Measurements from ENCODE around the gene CTNNA2. TPM values are rescaled to one million over a fixed set of nuclear protein-coding genes. Genes with fewer than 3 reads are reported as not detected.
A peak's percentile ranks its signal among the peaks of the same experiment; 100 is the strongest.

The CTNNA2 gene
- polyA plus RNA-seq, 1 of the 3 experiments (the other 2 are of a cell fraction) = 0.30 TPM

DNA sequence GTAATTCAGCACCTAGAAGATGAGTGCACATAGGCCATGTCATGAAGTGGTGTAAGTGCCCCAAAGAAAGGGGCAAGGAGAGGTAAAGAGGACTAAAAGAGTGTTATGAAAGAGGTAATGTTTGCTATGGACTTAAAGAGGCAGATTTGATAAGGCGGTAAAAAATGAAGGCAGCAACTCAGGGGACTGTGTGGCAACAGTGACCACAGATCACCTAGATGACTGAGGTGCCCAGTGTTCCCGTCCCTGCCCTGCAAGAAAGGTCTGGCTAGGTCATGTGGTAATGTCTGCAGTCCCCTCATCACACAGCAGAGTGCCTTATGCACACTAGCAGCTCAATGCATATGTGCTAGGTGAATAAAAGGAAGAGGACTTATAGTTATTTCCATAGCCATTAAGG lies 434.9 kb downstream of the CTNNA2 start:
- Histone ChIP-seq H3K9me2 (no peaks in the 10 kb centered on the region), H3K4me3 (ENCODE audit: low read depth in 2 of 2, low read length in 1 of 2) (no peak overlapping the region), H4K20me1 (ENCODE audit: insufficient read depth) (no peaks in the 10 kb centered on the region), H3K27ac (ENCODE audit: low read depth in 2 of 2, low read length in 1 of 2) (peak overlapping the region in 1 of 2 experiments; percentile 79; a peak in 2 of 4 replicates), H3K9ac (no peak overlapping the region), H2AFZ (ENCODE audit: low read depth) (no peak overlapping the region), H3K27me3 (ENCODE audit: insufficient read depth) (no peaks in the 10 kb centered on the region), H3F3A (replicated peaks; ENCODE audit: insufficient read depth) (no peaks in the 10 kb centered on the region), H3K36me3 (replicated peaks in 1 of 2; ENCODE audit: control insufficient read depth in 1 of 2, insufficient read depth in 2 of 2, low read length in 1 of 2) (no peaks in the 10 kb centered on the region), H3K79me2 (ENCODE audit: insufficient read depth) (no peaks in the 10 kb centered on the region), H3K4me2 (no peak overlapping the region), H3K9me3 (no peaks in the 10 kb centered on the region), H3K4me1 (ENCODE audit: control insufficient read depth in 1 of 2, insufficient read depth in 2 of 2, low read depth in 1 of 2, low read length in 1 of 2) (peaks cover 0 to 12% of the 10 kb centered on the region in 2 experiments; a peak in 2 of 4 replicates)
- ChIA-PET CTCF (no interaction called here), POLR2A (no interaction called here)
- 26% methylated on average over 2 of the region's 2 CpGs for WGBS (ENCODE audit: low lambda C conversion rate)
- DNase-seq = no peak
- TF ChIP-seq YY1 (IDR thresholded peaks at IDR 0.05; ENCODE audit: low read depth) = no peak
- TF ChIP-seq SIN3A (IDR thresholded peaks at IDR 0.05; ENCODE audit: borderline replicate concordance, low read depth, low read length) = no peak
- TF ChIP-seq RAD21 (IDR thresholded peaks at IDR 0.05; ENCODE audit: low read length) = no peak
- TF ChIP-seq GATA2 (CRISPR knock-in tag; IDR thresholded peaks at IDR 0.05) = no peak
- no peak for TF ChIP-seq EZH2phosphoT487 (IDR thresholded peaks at IDR 0.05; ENCODE audit: borderline replicate concordance, low read depth)
- TF ChIP-seq, protein P1, sequence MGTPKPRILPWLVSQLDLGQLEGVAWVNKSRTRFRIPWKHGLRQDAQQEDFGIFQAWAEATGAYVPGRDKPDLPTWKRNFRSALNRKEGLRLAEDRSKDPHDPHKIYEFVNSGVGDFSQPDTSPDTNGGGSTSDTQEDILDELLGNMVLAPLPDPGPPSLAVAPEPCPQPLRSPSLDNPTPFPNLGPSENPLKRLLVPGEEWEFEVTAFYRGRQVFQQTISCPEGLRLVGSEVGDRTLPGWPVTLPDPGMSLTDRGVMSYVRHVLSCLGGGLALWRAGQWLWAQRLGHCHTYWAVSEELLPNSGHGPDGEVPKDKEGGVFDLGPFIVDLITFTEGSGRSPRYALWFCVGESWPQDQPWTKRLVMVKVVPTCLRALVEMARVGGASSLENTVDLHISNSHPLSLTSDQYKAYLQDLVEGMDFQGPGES (IDR thresholded peaks at IDR 0.05; ENCODE audit: low read depth, low read length) = no peak
- no peak for TF ChIP-seq GABPA (IDR thresholded peaks at IDR 0.05; ENCODE audit: low read depth)
- no peak for TF ChIP-seq CHD2 (IDR thresholded peaks at IDR 0.05; ENCODE audit: low read length, partially characterized antibody)
- TF ChIP-seq, protein P2, sequence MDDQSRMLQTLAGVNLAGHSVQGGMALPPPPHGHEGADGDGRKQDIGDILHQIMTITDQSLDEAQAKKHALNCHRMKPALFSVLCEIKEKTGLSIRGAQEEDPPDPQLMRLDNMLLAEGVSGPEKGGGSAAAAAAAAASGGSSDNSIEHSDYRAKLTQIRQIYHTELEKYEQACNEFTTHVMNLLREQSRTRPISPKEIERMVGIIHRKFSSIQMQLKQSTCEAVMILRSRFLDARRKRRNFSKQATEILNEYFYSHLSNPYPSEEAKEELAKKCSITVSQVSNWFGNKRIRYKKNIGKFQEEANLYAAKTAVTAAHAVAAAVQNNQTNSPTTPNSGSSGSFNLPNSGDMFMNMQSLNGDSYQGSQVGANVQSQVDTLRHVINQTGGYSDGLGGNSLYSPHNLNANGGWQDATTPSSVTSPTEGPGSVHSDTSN (IDR thresholded peaks at IDR 0.05) = no peak

DNA sequence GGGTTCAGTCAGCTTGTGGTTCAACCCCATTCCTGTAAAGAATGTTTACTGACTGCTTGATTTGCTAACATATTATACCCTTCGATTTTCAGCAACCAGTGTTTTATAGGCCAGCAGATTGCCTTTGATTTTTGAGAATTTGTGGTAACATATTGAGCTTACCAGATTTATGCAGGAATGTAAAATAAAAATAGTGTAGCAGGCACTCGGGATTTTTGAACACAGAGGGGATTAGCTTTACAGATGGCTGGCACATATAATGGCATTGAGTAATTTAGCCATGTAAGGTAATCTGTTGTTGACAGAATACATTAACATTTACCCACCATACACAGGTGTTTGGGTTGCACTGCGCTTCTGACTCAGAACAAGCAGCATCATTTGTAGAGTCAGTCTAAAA lies 437.7 kb downstream of the CTNNA2 start:
- no peaks in the 10 kb centered on the region for H3K79me2 ChIP-seq (ENCODE audit: insufficient read depth)
- peaks cover 0 to 16% of the 10 kb centered on the region in 2 experiments; a peak in 2 of 4 replicates for H3K4me1 ChIP-seq (ENCODE audit: control insufficient read depth in 1 of 2, insufficient read depth in 2 of 2, low read depth in 1 of 2, low read length in 1 of 2)
- H3K36me3 ChIP-seq (replicated peaks in 1 of 2; ENCODE audit: control insufficient read depth in 1 of 2, insufficient read depth in 2 of 2, low read length in 1 of 2) = no peaks in the 10 kb centered on the region
- no peaks in the 10 kb centered on the region for H3K9me2 ChIP-seq
- H3K4me3 ChIP-seq (ENCODE audit: low read depth in 2 of 2, low read length in 1 of 2) = no peak overlapping the region
- CTCF ChIA-PET = interaction anchor here (0.9 to 1.1 kb wide), 2 partner anchors 52 to 288 kb away, joined by 3 to 4 read pairs; no protein-coding TSS in a partner anchor
- POLR2A ChIA-PET = no interaction called here
- H3K4me2 ChIP-seq = no peak overlapping the region
- H4K20me1 ChIP-seq (ENCODE audit: insufficient read depth) = no peaks in the 10 kb centered on the region
- no peak overlapping the region; a peak in 1 of 4 replicates for H3K27ac ChIP-seq (ENCODE audit: low read depth in 2 of 2, low read length in 1 of 2)
- no peaks in the 10 kb centered on the region for H3F3A ChIP-seq (replicated peaks; ENCODE audit: insufficient read depth)
- H3K27me3 ChIP-seq (ENCODE audit: insufficient read depth) = no peaks in the 10 kb centered on the region
- DNase-seq = no peak
- no peak overlapping the region for H2AFZ ChIP-seq (ENCODE audit: low read depth)
- no peaks in the 10 kb centered on the region for H3K9me3 ChIP-seq
- H3K9ac ChIP-seq = no peak overlapping the region
- WGBS (ENCODE audit: low lambda C conversion rate) = 29% methylated on average over 3 of the region's 3 CpGs
- TF ChIP-seq, protein P3, sequence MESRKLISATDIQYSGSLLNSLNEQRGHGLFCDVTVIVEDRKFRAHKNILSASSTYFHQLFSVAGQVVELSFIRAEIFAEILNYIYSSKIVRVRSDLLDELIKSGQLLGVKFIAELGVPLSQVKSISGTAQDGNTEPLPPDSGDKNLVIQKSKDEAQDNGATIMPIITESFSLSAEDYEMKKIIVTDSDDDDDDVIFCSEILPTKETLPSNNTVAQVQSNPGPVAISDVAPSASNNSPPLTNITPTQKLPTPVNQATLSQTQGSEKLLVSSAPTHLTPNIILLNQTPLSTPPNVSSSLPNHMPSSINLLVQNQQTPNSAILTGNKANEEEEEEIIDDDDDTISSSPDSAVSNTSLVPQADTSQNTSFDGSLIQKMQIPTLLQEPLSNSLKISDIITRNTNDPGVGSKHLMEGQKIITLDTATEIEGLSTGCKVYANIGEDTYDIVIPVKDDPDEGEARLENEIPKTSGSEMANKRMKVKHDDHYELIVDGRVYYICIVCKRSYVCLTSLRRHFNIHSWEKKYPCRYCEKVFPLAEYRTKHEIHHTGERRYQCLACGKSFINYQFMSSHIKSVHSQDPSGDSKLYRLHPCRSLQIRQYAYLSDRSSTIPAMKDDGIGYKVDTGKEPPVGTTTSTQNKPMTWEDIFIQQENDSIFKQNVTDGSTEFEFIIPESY (IDR thresholded peaks at IDR 0.05; ENCODE audit: borderline replicate concordance, low read depth) = no peak
- TF ChIP-seq, protein P4, sequence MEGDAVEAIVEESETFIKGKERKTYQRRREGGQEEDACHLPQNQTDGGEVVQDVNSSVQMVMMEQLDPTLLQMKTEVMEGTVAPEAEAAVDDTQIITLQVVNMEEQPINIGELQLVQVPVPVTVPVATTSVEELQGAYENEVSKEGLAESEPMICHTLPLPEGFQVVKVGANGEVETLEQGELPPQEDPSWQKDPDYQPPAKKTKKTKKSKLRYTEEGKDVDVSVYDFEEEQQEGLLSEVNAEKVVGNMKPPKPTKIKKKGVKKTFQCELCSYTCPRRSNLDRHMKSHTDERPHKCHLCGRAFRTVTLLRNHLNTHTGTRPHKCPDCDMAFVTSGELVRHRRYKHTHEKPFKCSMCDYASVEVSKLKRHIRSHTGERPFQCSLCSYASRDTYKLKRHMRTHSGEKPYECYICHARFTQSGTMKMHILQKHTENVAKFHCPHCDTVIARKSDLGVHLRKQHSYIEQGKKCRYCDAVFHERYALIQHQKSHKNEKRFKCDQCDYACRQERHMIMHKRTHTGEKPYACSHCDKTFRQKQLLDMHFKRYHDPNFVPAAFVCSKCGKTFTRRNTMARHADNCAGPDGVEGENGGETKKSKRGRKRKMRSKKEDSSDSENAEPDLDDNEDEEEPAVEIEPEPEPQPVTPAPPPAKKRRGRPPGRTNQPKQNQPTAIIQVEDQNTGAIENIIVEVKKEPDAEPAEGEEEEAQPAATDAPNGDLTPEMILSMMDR (IDR thresholded peaks at IDR 0.05) = no peak
- TF ChIP-seq, protein P5, sequence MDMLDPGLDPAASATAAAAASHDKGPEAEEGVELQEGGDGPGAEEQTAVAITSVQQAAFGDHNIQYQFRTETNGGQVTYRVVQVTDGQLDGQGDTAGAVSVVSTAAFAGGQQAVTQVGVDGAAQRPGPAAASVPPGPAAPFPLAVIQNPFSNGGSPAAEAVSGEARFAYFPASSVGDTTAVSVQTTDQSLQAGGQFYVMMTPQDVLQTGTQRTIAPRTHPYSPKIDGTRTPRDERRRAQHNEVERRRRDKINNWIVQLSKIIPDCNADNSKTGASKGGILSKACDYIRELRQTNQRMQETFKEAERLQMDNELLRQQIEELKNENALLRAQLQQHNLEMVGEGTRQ (IDR thresholded peaks at IDR 0.05; ENCODE audit: borderline replicate concordance, low read depth, low read length) = no peak
- TF ChIP-seq RFX5 (IDR thresholded peaks at IDR 0.05; ENCODE audit: low read length) (no peak), FOXJ3 (CRISPR knock-in tag; IDR thresholded peaks at IDR 0.05) (no peak), TCF12 (IDR thresholded peaks at IDR 0.05) (no peak), SIN3A (IDR thresholded peaks at IDR 0.05; ENCODE audit: borderline replicate concordance, low read depth, low read length) (no peak), TEAD4 (IDR thresholded peaks at IDR 0.05; ENCODE audit: borderline replicate concordance, insufficient read depth) (no peak), NRF1 (IDR thresholded peaks at IDR 0.05; ENCODE audit: low read depth, low read length) (no peak), YY1 (IDR thresholded peaks at IDR 0.05; ENCODE audit: low read depth) (no peak), GATA2 (CRISPR knock-in tag; IDR thresholded peaks at IDR 0.05) (no peak), JUND (IDR thresholded peaks at IDR 0.05) (no peak)
- TF ChIP-seq, protein P2 (IDR thresholded peaks at IDR 0.05) = no peak
- TF ChIP-seq, protein P6, sequence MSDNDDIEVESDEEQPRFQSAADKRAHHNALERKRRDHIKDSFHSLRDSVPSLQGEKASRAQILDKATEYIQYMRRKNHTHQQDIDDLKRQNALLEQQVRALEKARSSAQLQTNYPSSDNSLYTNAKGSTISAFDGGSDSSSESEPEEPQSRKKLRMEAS (IDR thresholded peaks at IDR 0.05; ENCODE audit: low read depth) = no peak

Measured in SK-N-SH (cell line).